H1 (cell line): ENCODE results near the gene SLC35G6. TPM values are rescaled to one million over a fixed set of nuclear protein-coding genes. Genes with fewer than 3 reads are reported as not detected.

Experiments
- CHD1 ChIP-seq: IDR thresholded peaks from 2 replicates; pipeline ENCODE4 v1.6.1; 2012; ENCODE audit warnings: low read depth, low read length, improper control_type of control experiment
- CREB1 ChIP-seq: IDR thresholded peaks from 2 replicates; pipeline ENCODE4 v1.6.1; 2012; ENCODE audit warnings: inconsistent platforms
- SP2 ChIP-seq: IDR thresholded peaks from 2 replicates; pipeline ENCODE4 v1.6.1; 2012; ENCODE audit warnings: mild to moderate bottlenecking, low read length, inconsistent platforms
- polyA plus RNA-seq, 7 experiments: library from polyadenylated mRNA; depleted of rRNA in 3 of 7; stranded (reverse) in 5 of 7; unstranded in 2 of 7; fragments of >200 nt in 5 of 7; fragments of 200-250 nt in 2 of 7; gene quantifications; 1 replicate in 5 of 7; 2 replicates in 1 of 7; 4 replicates in 1 of 7; pipeline versions ENCODE4 v1.2.1 to v1.2.3, GENCODE V29; 2011 to 2013; ENCODE audit warnings: missing spikeins in 2 of 7, mixed read lengths in 2 of 7
- total RNA-seq: library from RNA; stranded (reverse); fragmentation: NEBNext Ultra II Directional; extraction: Animal tissue kit (Norgen Biotek cat#: 25700); gene quantifications from 2 replicates; pipeline ENCODE4 v1.2.1, GENCODE V29; 2021
- TF ChIP-seq, protein P1 (sequence below): IDR thresholded peaks from 2 replicates; pipeline ENCODE4 v1.6.1; 2011; ENCODE audit warnings: low read depth, mild to moderate bottlenecking, low read length; ENCODE audit not compliant: insufficient read depth

Gene SLC35G6
- total and polyA plus RNA-seq, 2 of the 8 experiments (the other 6 are each of a cell fraction or from before 2014, with no cell fraction given): 0.05 TPM; not detected in 1

DNA sequence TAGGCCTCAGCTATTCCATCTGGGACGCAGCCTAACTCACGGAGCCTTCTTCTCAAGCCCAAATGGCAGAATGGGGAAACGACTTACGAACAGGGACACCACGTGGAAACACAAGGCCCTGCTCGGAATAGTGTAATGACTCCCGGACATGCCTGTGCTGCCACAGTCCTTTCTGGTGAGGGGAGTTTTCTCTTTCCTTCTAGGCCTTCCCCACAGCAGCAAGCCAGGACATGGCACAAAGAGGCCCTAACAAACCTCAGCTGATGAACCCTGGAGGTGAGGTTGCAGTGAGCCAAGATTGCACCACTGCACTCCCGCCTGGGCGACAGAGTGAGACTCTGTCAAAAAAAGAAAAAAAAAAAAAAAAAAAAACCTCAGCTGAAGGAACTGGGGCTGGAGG, 17.2 kb upstream of the SLC35G6 start (continued):
- TF ChIP-seq, protein P1, sequence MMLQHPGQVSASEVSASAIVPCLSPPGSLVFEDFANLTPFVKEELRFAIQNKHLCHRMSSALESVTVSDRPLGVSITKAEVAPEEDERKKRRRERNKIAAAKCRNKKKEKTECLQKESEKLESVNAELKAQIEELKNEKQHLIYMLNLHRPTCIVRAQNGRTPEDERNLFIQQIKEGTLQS: no peak
- TF ChIP-seq SP2 (no peak), CHD1 (no peak), CREB1 (no peak)
